H1 (cell line): Measurements from ENCODE around the gene ARCN1. TPM values are rescaled to one million over a fixed set of nuclear protein-coding genes. Genes with fewer than 3 reads are reported as not detected.

Experiments used
- CTCF ChIA-PET: fragments of 300-600 bp; sonication (Branson Sonifier 250); formaldehyde crosslinking; loops from one replicate; lab custom pipeline; 2021; ENCODE audit not compliant: partially characterized antibody; lab: Charles Lee
- POLR2A ChIA-PET: fragments of 300-600 bp; sonication (Branson Sonifier 250); formaldehyde crosslinking; loops from one replicate; lab custom pipeline; 2021; ENCODE audit warnings: inconsistent platforms; ENCODE audit not compliant: partially characterized antibody; lab: Charles Lee
- DNase-seq, 2 experiments: peaks; one replicate each; pipeline versions ENCODE4 v3.0.0 to v3.0.0-alpha.2; 2010 to 2022; ENCODE audit warnings: low spot score in 2 of 2, low read depth in 1 of 2, mixed read lengths in 1 of 2
- FAIRE-seq: peaks from 2 replicates; lab custom pipeline; 2011; peaks lifted over from hg19 to GRCh38; lab: Jason Lieb, UNC
- H2AFZ ChIP-seq: 2 replicates; pipeline ENCODE4 v1.8.1; 2012; ENCODE audit warnings: low read length, inconsistent platforms
- H2AK5ac ChIP-seq: 2 replicates; pipeline ENCODE4 v1.6.1; 2013; ENCODE audit warnings: low read depth, low read length
- H2BK120ac ChIP-seq: replicated peaks from 2 replicates; pipeline ENCODE3; 2013; ENCODE audit warnings: low read depth, low read length, inconsistent platforms
- H2BK12ac ChIP-seq: 2 replicates; pipeline ENCODE4 v1.6.1; 2013; ENCODE audit warnings: low read depth, low read length
- H2BK15ac ChIP-seq: 2 replicates; pipeline ENCODE4 v1.6.1; 2013; ENCODE audit warnings: low read length
- H2BK20ac ChIP-seq: 2 replicates; pipeline ENCODE4 v1.6.1; 2013; ENCODE audit warnings: low read length
- H2BK5ac ChIP-seq: 2 replicates; pipeline ENCODE4 v1.6.1; 2013; ENCODE audit warnings: low read depth, low read length
- H3K14ac ChIP-seq: 2 replicates; pipeline ENCODE4 v1.6.1; 2013; ENCODE audit warnings: inconsistent platforms; ENCODE audit not compliant: insufficient read length
- H3K18ac ChIP-seq: 2 replicates; pipeline ENCODE4 v1.6.1; 2013; ENCODE audit warnings: low read length; ENCODE audit errors: extremely low read depth
- H3K23ac ChIP-seq: 2 replicates; pipeline ENCODE4 v1.6.1; 2013; ENCODE audit warnings: inconsistent platforms; ENCODE audit not compliant: insufficient read length
- H3K23me2 ChIP-seq: 2 replicates; pipeline ENCODE4 v1.6.1; 2013; ENCODE audit warnings: low read depth, low read length
- H3K27ac ChIP-seq: 2 replicates; pipeline ENCODE4 v1.6.1; 2011; ENCODE audit warnings: low read depth, low read length, inconsistent platforms
- H3K27me3 ChIP-seq, 4 experiments: replicated peaks in 1 of 4; 1 replicate in 1 of 4; 2 replicates in 3 of 4; pipeline versions ENCODE4 v1.6.1 to v1.8.1; 2011 to 2013; ENCODE audit warnings: low read length in 3 of 4, mild to moderate bottlenecking in 3 of 4, inconsistent platforms in 2 of 4, mixed read lengths in 2 of 4, moderate library complexity in 1 of 4; ENCODE audit not compliant: control insufficient read depth in 3 of 4, insufficient read depth in 3 of 4; ENCODE audit errors: extremely low read depth in 1 of 4
- H3K36me3 ChIP-seq, 4 experiments: 2 replicates each; pipeline versions ENCODE4 v1.6.1 to v1.8.1; 2011 to 2013; ENCODE audit warnings: mild to moderate bottlenecking in 4 of 4, low read length in 3 of 4, moderate library complexity in 2 of 4, control low read depth in 1 of 4, inconsistent platforms in 1 of 4; ENCODE audit not compliant: insufficient read depth in 4 of 4, control insufficient read depth in 2 of 4
- H3K4ac ChIP-seq: replicated peaks from 2 replicates; pipeline ENCODE3; 2013; ENCODE audit warnings: low read length, low read depth, mixed read lengths, inconsistent platforms; ENCODE audit not compliant: insufficient read length
- H3K4me1 ChIP-seq, 4 experiments: replicated peaks in 1 of 4; 1 replicate in 1 of 4; 2 replicates in 3 of 4; pipeline versions ENCODE4 v1.6.1 to v1.8.1; 2011 to 2013; ENCODE audit warnings: low read length in 3 of 4, inconsistent platforms in 2 of 4, mixed read lengths in 1 of 4; ENCODE audit not compliant: insufficient read depth in 4 of 4, control insufficient read depth in 3 of 4
- H3K4me2 ChIP-seq, 2 experiments: 2 replicates each; pipeline versions ENCODE4 v1.6.1 to v1.8.1; 2011 to 2013; ENCODE audit warnings: low read depth in 2 of 2, low read length in 2 of 2, control low read depth in 1 of 2, inconsistent platforms in 1 of 2, mild to moderate bottlenecking in 1 of 2; ENCODE audit not compliant: insufficient read depth in 1 of 2
- H3K4me3 ChIP-seq, 4 experiments: fragments of 200-600, 300-600 bp in 1 of 4; sonication (generic), shearing (Covaris generic), sonication (Bioruptor Twin) in 1 of 4; 2 replicates each; pipeline versions ENCODE4 v1.5.1 to v1.8.1; 2011 to 2016; ENCODE audit warnings: low read length in 4 of 4, low read depth in 3 of 4, control low read depth in 2 of 4, inconsistent platforms in 2 of 4, mild to moderate bottlenecking in 2 of 4, mixed read lengths in 1 of 4, moderate library complexity in 1 of 4; ENCODE audit not compliant: insufficient read depth in 2 of 4; ENCODE audit errors: extremely low read depth in 1 of 4
- H3K56ac ChIP-seq: replicated peaks from 2 replicates; pipeline ENCODE3; 2013; ENCODE audit warnings: low read depth, mild to moderate bottlenecking, mixed read lengths, low read length, inconsistent platforms; ENCODE audit not compliant: insufficient read length
- H3K79me1 ChIP-seq: 2 replicates; pipeline ENCODE4 v1.6.1; 2013; ENCODE audit warnings: low read depth, low read length, control low read depth
- H3K79me2 ChIP-seq, 2 experiments: 2 replicates each; pipeline versions ENCODE4 v1.6.1 to v1.8.1; 2012 to 2013; ENCODE audit warnings: low read length in 2 of 2, mild to moderate bottlenecking in 2 of 2, inconsistent platforms in 1 of 2; ENCODE audit not compliant: insufficient read depth in 2 of 2, control insufficient read depth in 1 of 2
- H3K9ac ChIP-seq, 4 experiments: replicated peaks in 1 of 4; 1 replicate in 1 of 4; 2 replicates in 3 of 4; pipeline versions ENCODE4 v1.6.1 to v1.8.1; 2011 to 2013; ENCODE audit warnings: low read depth in 3 of 4, low read length in 3 of 4, control low read depth in 2 of 4, mild to moderate bottlenecking in 2 of 4, moderate library complexity in 2 of 4, inconsistent platforms in 1 of 4; ENCODE audit errors: extremely low read depth in 1 of 4
- H3K9me3 ChIP-seq, 2 experiments: 2 replicates each; pipeline versions ENCODE4 v1.6.1 to v1.8.1; 2012 to 2013; ENCODE audit warnings: mild to moderate bottlenecking in 2 of 2, moderate library complexity in 2 of 2, control low read depth in 1 of 2, inconsistent platforms in 1 of 2, low read depth in 1 of 2, low read length in 1 of 2, mixed read lengths in 1 of 2; ENCODE audit not compliant: insufficient read depth in 2 of 2
- H4K20me1 ChIP-seq, 2 experiments: replicated peaks in 1 of 2; 2 replicates each; pipeline versions ENCODE3 to v1.8.1; 2011 to 2013; ENCODE audit warnings: inconsistent platforms in 2 of 2, low read length in 2 of 2, mild to moderate bottlenecking in 1 of 2; ENCODE audit not compliant: insufficient read depth in 2 of 2, control insufficient read depth in 1 of 2
- H4K5ac ChIP-seq: 2 replicates; pipeline ENCODE4 v1.6.1; 2013; ENCODE audit warnings: low read length, low read depth, mixed read lengths, inconsistent platforms; ENCODE audit not compliant: insufficient read length
- H4K8ac ChIP-seq: 2 replicates; pipeline ENCODE4 v1.8.0; 2013; ENCODE audit warnings: mild to moderate bottlenecking, moderate library complexity, low read length, inconsistent platforms; ENCODE audit not compliant: insufficient read depth; ENCODE audit errors: extremely low read depth
- H4K91ac ChIP-seq: replicated peaks from 2 replicates; pipeline ENCODE3; 2013; ENCODE audit warnings: low read length, mixed read lengths, inconsistent platforms; ENCODE audit not compliant: insufficient read length
- ATF3 ChIP-seq: IDR thresholded peaks from 2 replicates; pipeline ENCODE4 v1.6.1; 2011; ENCODE audit warnings: low read depth, mild to moderate bottlenecking, low read length; ENCODE audit not compliant: insufficient read depth
- CBX5 ChIP-seq: fragments of 300-800, 300-1000 bp; sonication (generic); IDR thresholded peaks from 2 replicates; pipeline ENCODE4 v1.7.1; 2016; ENCODE audit warnings: antibody characterized with exemption, low read length, low read depth
- EGR1 ChIP-seq: IDR thresholded peaks from 2 replicates; pipeline ENCODE4 v1.6.1; 2011; ENCODE audit warnings: low read depth, low read length, borderline replicate concordance
- GTF2F1 ChIP-seq: IDR thresholded peaks from 2 replicates; pipeline ENCODE4 v1.6.1; 2012; ENCODE audit warnings: low read depth, low read length, improper control_type of control experiment, borderline replicate concordance
- JUND ChIP-seq: IDR thresholded peaks from 2 replicates; pipeline ENCODE4 v1.6.1; 2011; ENCODE audit warnings: mild to moderate bottlenecking, improper control_type of control experiment, low read length
- KDM4A ChIP-seq: IDR thresholded peaks from one replicate; pipeline ENCODE4 v1.7.1; 2012; ENCODE audit warnings: low read depth, mild to moderate bottlenecking, moderate library complexity, low read length, inconsistent platforms; ENCODE audit not compliant: severe bottlenecking
- NANOG ChIP-seq: IDR thresholded peaks from 2 replicates; pipeline ENCODE4 v1.6.1; 2011; ENCODE audit warnings: low read length, low read depth, mild to moderate bottlenecking, inconsistent platforms; ENCODE audit not compliant: insufficient read depth, poor library complexity, severe bottlenecking
- POLR2AphosphoS5 ChIP-seq: IDR thresholded peaks from 2 replicates; pipeline ENCODE4 v1.6.1; 2011; ENCODE audit warnings: low read depth, low read length
- RXRA ChIP-seq: IDR thresholded peaks from 2 replicates; pipeline ENCODE4 v1.6.1; 2011; ENCODE audit warnings: low read depth, mild to moderate bottlenecking, low read length, moderate library complexity; ENCODE audit not compliant: insufficient read depth
- SIN3A ChIP-seq, 2 experiments: IDR thresholded peaks in 1 of 2; conservative IDR thresholded peaks in 1 of 2; 2 replicates each; pipeline ENCODE4 v1.6.1; 2011 to 2012; ENCODE audit warnings: low read length in 2 of 2, improper control_type of control experiment in 1 of 2, low read depth in 1 of 2, mild to moderate bottlenecking in 1 of 2
- TAF1 ChIP-seq: IDR thresholded peaks from 2 replicates; pipeline ENCODE4 v1.6.1; 2011; ENCODE audit warnings: mild to moderate bottlenecking, low read depth, low read length
- WGBS, 2 experiments: shearing (Covaris generic) in 1 of 2; methylation state at CpG; one replicate each; pipeline versions ENCODE4 v1.1.6 to v1.1.7; 2013 to 2015; ENCODE audit warnings: low lambda C conversion rate in 2 of 2, mixed read lengths in 2 of 2, inconsistent platforms in 1 of 2, low coverage in 1 of 2, missing lambda C conversion rate in 1 of 2; ENCODE audit not compliant: insufficient replicate concordance in 2 of 2, insufficient coverage in 1 of 2, insufficient read length in 1 of 2; ENCODE audit errors: extremely low coverage in 1 of 2, missing lambda C conversion rate in 1 of 2; 5-methylcytosine and 5-hydroxymethylcytosine counted together
- polyA plus RNA-seq, 7 experiments: library from polyadenylated mRNA; depleted of rRNA in 3 of 7; stranded (reverse) in 5 of 7; unstranded in 2 of 7; fragments of >200 nt in 5 of 7; fragments of 200-250 nt in 2 of 7; gene quantifications; 1 replicate in 5 of 7; 2 replicates in 1 of 7; 4 replicates in 1 of 7; pipeline versions ENCODE4 v1.2.1 to v1.2.3, GENCODE V29; 2011 to 2013; ENCODE audit warnings: missing spikeins in 2 of 7, mixed read lengths in 2 of 7
- total RNA-seq: library from RNA; stranded (reverse); fragmentation: NEBNext Ultra II Directional; extraction: Animal tissue kit (Norgen Biotek cat#: 25700); gene quantifications from 2 replicates; pipeline ENCODE4 v1.2.1, GENCODE V29; 2021

ARCN1 gene
- total and polyA plus RNA-seq, 2 of the 8 experiments (the other 6 are each of a cell fraction or from before 2014, with no cell fraction given) = 132 to 146 TPM

DNA sequence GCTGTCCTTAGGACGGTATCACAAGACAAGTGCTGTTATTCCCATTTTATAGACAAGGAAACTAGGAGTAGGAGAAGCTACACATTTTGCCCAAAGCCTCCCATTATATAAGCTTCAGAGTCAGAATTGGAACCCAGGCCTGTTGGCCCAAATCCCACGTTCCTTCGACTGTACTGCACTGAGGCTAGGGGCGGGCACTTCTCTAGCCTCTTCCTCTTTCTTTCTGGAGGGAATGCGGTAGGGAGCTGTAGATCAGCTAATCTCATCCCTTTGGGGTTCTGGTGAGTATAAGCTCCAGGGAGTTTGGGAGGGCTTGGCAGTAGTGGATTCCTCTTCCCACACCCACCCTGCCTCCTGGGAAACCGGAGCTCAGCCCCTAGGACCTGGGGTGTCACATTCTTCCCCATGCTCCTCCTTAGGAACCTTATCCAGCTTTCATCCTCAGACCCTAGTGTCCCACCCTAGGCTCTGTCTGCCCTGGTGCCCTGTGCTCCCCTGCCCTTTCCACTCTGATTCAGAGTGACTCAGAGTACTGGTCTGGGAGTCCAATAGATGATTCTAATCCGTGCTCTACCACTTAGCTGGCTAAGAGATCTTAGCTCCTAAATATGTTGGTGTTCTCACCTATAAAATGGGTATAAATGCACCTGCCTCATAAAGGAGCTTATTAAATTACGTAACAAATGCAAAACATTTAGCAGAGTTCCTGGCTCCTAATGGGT is 64.5 kb downstream of the ARCN1 start:
- peak overlapping the region in 1 of 2 experiments; percentile 80; a peak in 1 of 4 replicates for H3K4me2 ChIP-seq
- ChIA-PET POLR2A (interaction anchor here (0.6 to 25.8 kb wide), 7 partner anchors 9 to 353 kb away, joined by 3 to 574 read pairs (median 7); partner anchors contain the start of gene PHLDB1), CTCF (interaction anchor here (0.6 to 19.1 kb wide), 11 partner anchors 9 to 455 kb away, joined by 3 to 435 read pairs (median 8); partner anchors contain the start of genes PHLDB1 and TREH)
- no peak overlapping the region for H2BK12ac ChIP-seq
- H2BK5ac ChIP-seq = peak overlapping the region; percentile 9; the same call in 1 of the 2 replicates
- H3K23ac ChIP-seq = no peak overlapping the region
- H3K79me1 ChIP-seq = peaks cover 4% of the 10 kb centered on the region; the same call in 1 of the 2 replicates
- no peaks in the 10 kb centered on the region for H3K27me3 ChIP-seq
- no peak overlapping the region for H4K5ac ChIP-seq
- H3K56ac ChIP-seq = no peak overlapping the region
- FAIRE-seq = no peak
- no peak overlapping the region for H3K14ac ChIP-seq
- no peak overlapping the region for H2BK120ac ChIP-seq
- H2BK15ac ChIP-seq = no peak overlapping the region
- no peak overlapping the region for H2AFZ ChIP-seq
- H3K18ac ChIP-seq = 0 out of 2 replicates have a peak overlapping the region, but pooled peaks have one; percentile 75
- no peaks in the 10 kb centered on the region for H3K9me3 ChIP-seq
- H4K20me1 ChIP-seq = peaks cover 2 to 10% of the 10 kb centered on the region in 2 experiments
- H4K8ac ChIP-seq = no peak overlapping the region
- WGBS, 2 experiments = 88% methylated on average over 8 of the region's 8 CpGs; no CpG with 5 or more reads in 1 of the 2 experiments
- H3K27ac ChIP-seq = no peak overlapping the region
- H3K23me2 ChIP-seq = peaks cover 6% of the 10 kb centered on the region; the same call in 1 of the 2 replicates
- no peak overlapping the region for H3K4ac ChIP-seq
- no peak overlapping the region for H3K4me3 ChIP-seq
- H3K36me3 ChIP-seq = peaks cover 6 to 50% (median 21%) of the 10 kb centered on the region in 4 experiments; a peak in 6 of 8 replicates
- H3K9ac ChIP-seq = no peak overlapping the region
- no peak overlapping the region for H4K91ac ChIP-seq
- DNase-seq = no peak
- peak overlapping the region; percentile 68; the same call in 1 of the 2 replicates for H2AK5ac ChIP-seq
- H3K79me2 ChIP-seq = no peaks in the 10 kb centered on the region
- H2BK20ac ChIP-seq = no peak overlapping the region; the same call in 1 of the 2 replicates
- H3K4me1 ChIP-seq = peaks cover 16 to 23% (median 19%) of the 10 kb centered on the region in 4 experiments
- no peak for TF ChIP-seq SIN3A (conservative IDR thresholded peaks at IDR 0.05 in 1 of 2, IDR thresholded peaks at IDR 0.05 in 1 of 2; ENCODE audit: low read depth in 1 of 2, low read length in 2 of 2)
- no peak for TF ChIP-seq EGR1
- TF ChIP-seq TAF1 = no peak
- no peak for TF ChIP-seq NANOG
- TF ChIP-seq RXRA = no peak
- TF ChIP-seq KDM4A = no peak
- no peak for TF ChIP-seq POLR2AphosphoS5
- TF ChIP-seq GTF2F1 = no peak
- no peak for TF ChIP-seq ATF3
- no peak for TF ChIP-seq CBX5
- TF ChIP-seq JUND = no peak
